Activated CD8-positive, alpha-beta memory T cell treated with anti-CD3 and anti-CD28 coated beads, Interleukin-2, amount 50 U/mL, for 48 hours (primary cell): ENCODE results near the gene TMPRSS15.
"Not testable (repeated sequence)": the region's sequence is repeated elsewhere in the genome, so short reads cannot be mapped to it uniquely, and the experiment has no call there.

Source experiments
- DNase-seq: peaks from one replicate; pipeline ENCODE4 v3.0.0-alpha.2; 2020

Gene TMPRSS15

DNA sequence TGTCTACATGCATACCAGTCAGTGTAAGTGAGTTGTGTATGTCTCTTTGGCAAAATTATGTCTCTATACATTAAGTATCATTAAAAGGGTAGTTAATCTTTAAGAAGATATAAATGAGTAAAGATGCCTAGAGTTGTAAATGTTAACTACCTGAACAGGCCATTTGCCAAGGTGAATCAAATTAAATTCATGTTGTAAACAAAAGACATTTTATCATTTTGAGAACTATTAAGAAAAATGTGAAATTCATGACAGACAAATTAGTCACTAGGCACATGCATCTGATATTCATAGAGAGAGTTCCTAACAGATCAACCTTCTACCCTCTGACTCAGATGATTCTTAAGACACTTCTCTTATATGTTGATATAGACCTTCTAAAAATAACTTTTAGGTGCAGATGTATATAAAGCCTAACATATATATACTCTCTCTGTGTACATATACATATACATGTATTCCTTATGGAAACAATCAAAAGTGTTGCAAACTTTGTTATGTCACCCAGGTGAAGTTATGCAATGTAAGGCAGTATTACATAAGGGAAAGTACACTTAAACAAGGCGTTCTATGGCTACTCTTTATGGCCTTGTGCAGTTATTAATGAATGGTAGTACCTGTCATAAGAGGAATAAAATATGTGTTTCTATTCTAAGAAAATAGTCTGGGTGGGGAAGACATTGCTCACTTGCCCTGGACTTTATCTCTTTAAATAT, at the start of gene TMPRSS15:
TSS of gene TMPRSS15 (minus strand) at position 51 of the 716 bp plus-strand sequence. CDS start 163 bp downstream, outside the sequence.
- no peak for DNase-seq

DNA sequence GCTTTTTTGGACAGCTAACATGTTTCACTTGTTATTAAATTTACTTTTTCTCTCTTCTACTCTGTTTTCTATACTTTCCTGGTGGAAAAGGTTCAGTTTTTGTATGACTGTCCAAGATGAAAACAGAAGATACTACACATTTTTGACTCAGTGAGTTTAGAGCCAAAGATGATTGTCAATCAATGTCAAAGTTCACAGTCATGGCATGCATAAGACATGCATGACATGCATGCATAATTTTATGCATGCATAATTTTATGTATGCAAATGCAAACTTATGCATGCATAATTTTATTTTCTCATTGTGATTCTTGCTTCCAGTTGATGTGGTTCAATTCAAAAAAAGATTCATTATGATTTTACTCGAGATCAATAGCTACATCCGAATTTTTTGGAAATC, 48.1 kb upstream of the TMPRSS15 start:
- DNase-seq, result no peak

DNA sequence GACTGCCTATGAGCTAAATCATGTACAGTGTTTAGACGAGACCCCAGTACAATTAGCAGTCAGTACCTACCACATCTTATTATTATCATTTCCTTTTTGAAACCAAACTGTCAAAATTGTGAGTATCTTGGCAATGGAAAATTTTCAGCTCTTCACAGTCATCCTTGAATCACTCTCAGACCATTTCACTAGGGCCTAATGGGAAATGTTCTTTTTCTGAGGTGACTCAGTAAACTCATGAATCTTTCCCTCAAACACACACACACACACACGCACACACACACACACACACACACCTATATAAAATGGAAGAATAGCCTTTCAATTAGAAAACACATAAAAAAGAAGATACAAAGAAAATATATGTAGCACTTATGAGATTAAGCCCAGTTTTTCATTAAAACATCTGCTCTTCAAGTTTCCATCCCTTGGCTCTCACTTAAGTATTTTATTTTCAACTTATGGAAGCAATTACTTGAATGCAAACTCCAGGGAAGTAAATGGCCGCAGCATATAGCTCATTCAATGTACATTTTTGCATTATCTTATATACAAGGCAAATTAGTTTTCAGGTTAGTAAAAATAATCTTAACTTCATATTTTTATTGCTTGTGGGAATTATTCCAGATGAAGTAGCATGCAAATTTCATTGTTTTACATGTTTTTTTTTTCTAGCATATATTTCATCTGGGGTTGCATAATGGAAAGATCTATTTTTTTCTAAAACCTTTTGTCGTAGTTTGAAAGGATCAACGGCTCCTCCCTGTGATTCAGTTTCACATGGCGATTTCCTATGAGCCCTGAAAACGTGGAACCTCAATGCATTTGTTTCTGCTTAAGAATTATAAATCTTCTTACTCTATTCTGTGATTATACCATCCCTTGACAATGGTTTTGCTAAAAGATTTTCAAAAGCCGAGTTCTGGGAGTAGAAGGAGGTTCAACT, 46.3 kb upstream of the TMPRSS15 start:
- no peak for DNase-seq

DNA sequence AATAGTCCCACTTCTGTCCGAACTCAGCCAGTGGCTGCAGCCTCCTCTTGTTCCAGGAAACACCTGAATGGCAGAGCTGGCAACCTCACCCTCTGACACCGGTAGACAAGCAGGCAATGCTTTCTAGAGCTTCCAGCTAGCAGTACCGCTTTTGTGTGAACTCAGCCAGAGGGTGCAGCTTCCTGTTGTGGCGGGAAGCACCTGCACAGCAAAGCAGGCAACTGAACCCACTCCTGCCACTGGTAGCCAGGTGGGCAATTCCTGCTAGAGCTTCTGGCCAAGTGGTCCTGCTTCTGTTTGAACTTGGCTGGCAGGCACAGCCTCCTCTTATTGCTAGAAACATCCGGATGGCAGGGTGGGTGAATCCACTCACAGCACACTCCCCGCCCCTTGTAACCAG, 40.1 kb upstream of the TMPRSS15 start:
- DNase-seq, result no peak

DNA sequence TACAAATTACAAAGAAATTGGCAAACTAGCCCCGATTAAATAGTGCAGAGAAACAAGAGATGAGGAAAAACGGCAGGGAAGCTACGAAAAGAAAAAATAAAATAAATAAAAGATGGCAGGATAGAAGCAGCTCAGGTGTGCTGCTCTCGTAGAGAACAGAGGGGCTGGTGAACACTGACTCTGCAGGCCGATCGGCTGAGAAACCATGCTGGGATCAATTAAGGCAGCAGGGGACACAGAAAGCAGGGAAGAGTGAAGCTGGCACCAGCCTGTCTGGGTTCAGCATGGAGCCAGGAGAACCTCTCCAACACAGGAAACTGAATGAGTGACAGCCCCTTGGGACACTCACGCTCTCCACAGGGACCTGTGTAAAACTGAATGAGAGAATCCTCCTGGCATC, 39.5 kb upstream of the TMPRSS15 start:
- DNase-seq, result no peak

DNA sequence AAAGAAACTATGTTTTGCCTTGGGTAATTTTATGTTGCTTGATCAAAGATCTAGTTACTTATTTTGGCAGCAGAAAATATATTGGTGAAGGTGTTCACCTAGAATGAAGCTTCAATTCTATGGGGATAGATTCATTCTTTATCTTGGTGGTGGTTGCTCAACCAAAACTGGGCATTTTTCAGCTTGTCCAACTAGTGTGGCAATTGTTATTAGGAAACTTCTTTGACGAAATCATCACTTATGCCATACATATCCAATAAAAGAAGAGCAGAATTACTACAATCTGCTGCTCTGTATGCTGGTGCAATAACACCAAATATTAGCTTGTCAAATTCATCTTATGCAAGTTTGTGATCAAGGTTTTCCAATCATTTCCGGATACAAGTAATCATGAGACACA, 26.8 kb upstream of the TMPRSS15 start:
- no peak for DNase-seq

DNA sequence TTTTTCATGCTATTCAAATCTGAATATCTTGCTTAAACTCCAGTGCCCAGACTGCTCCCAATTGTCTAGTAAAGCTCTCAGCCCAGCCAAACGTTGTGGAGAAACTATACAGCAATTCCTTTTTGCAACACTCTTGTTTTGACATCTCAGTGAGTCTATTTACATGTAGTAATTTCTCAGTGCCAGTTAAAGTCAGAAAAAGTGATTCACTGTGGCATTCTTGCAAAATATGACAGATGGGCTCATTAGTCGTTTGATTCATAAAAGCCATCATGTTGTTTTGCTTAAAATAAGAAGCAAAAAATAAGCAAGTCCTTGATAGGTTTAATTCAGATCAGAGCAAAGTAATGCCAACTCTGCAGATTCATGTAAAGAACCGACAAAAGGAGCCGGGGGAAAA, 20.7 kb upstream of the TMPRSS15 start:
- DNase-seq, result no peak

DNA sequence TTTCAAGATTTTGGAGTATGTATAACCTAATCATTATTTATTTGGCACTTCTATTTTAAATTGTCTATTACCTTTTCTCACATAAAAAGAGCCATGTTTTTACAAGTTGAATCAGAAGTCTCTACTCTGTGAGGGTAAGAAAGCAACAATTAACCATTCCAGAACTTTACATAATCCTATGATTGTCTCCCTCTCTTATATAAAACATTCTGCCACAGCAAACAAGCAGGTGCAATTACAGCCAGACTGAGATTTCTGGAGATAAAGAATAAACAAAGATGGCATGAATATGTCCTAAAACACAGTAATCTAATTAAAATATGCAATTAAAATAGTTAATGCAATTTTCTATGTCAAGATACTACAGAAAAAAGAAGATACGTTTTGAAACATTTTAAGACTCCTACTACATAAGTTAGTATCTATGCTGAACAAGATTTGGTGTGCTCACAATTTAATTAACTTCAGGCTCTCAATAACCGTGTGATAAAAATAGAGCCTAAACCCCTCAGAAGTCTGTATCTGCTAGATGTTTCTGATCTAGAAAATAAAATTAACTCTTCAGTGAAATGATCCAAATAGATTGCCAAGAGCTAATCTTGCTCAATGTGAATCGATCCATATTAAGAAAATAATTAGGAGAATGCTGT, 13.7 kb upstream of the TMPRSS15 start:
- DNase-seq, result no peak

DNA sequence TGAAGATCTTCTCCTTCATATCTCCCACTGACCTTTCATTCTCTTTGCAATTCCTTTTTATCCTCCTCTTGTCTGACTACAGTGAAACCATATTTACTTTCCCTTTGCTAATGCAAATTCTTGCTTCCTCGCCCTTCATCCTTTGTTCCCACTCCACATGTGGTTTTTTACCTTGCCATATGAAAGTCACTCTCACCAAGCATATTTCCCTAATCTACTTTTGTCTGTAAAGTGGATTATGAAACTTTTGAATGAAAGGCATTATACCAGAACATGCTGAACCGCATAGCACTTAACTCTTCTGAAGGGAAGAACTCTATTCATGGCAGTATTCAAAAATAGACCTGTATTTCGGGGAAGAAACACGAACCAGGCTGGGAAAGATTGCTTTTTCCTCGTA, 8.0 kb upstream of the TMPRSS15 start:
- DNase-seq, result no peak

DNA sequence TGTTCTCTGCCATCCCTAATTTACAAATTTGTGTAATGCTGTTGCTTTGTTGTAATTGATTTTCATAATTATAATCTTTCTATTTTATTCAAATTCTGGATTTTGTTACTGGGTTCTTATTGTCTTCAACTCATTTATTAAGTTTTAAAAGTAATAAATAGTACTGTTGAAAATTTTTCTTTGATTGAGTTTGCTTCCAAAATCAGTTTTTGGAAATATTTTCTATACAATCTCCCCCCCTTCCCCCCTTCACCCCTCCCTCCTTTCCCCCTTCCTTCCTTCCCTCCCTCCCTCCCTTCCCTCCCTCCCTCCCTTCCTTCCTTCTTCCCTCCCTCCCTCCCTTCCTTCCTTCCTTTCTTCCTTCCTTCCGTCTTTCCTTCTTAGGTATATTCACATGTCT, 6.0 kb upstream of the TMPRSS15 start:
- DNase-seq, result no peak

DNA sequence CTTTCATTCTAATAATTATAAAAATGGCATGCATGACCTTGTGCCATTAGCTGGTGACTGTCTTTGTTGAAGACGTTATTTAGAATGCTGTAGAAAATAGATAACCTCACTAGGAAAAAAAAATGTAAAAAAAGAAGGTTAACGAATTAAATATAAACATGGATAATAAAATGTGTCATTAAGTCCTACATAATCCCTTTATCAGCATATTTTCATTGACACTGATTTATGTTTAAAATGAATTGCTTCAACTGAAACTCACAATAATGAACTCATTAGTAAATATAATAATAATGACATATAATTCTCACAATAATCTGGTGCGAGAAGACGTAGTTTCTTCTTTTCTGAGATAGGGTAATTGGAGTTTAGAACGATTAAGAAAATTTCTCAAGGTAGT, 4.7 kb downstream of the TMPRSS15 start:
- no peak for DNase-seq

DNA sequence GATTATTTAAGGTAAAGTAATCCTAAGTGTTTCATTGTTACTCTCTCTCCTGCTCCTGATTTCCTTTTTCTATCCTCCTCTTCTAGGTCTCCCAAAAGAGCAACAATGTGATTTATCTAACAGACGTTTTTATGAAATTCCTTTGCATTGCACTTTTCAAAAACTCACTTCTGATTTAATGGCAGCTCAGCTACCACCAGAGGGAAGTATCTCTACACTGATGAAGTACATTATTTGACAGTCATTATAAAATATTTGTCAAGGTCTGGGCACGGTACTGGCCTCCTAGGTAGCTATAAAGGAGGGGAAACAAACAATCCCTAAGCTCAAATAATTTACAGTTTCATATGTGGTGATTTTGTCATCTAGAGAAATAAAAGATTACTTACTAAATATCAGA, 15.6 kb downstream of the TMPRSS15 start:
- DNase-seq, result no peak

DNA sequence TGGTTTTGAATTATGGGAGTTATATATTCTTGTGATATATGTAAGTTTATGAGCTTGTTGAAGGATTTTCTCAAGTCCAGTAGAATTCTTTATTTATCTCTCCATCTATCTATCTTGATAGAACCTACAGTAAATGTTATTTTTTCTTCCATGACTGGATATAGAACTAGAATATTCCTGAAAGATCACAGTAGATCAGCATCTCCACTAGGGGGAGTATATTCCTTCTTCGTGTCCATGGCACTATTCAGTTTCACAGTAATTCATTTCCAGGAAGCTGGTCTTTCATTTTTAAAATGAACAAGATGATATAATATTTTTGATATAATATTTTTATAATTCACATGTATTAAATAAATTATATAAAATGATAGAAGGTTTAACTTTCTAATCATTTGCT, 18.8 kb downstream of the TMPRSS15 start:
- DNase-seq, result no peak

DNA sequence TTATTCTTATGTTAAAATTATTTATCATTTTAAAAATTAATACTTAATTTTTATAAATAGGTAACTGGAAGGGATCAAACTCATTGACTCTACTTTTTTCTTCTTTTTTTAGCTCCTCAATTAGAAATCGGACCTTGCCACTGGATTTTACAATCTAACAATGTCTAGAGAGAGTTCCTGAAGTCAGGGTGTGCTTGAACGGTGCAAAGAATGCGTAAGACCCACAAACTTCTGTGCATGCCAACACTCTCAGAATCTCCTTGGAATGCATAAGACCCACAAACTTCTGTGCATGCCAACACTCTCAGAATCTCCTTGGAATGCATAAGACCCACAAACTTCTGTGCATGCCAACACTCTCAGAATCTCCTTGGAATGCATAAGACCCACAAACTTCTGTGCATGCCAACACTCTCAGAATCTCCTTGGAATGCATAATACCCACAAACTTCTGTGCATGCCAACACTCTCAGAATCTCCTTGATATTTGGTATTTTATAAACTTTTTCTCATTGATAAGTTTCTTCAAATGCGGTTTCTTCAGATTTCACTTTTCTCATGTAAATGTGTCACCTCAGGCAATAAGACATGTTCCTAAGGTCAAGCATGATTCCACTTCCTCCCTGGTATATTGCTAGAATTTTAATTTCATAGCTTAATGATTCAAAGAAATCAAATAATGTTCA, 20.5 kb downstream of the TMPRSS15 start:
- not testable (repeated sequence) for DNase-seq

DNA sequence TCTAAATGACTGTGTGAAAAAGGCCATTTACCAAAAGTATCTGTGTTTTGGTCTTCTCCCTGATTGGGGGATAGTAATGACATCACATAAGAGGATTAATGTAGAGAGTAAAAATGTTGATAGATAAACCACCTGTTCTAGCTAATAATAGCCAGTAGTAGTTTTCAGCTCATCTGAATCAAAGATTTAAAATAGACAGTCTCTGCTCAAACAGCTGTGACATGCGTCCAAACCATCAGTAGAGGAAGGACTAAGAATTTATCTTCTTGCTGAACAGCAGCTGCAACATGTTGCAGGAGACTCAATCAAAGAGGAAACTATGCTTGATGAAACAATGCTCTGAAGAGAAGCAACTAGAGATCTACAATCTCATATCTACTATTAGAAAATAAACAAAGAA, 21.4 kb downstream of the TMPRSS15 start:
- DNase-seq, result no peak

DNA sequence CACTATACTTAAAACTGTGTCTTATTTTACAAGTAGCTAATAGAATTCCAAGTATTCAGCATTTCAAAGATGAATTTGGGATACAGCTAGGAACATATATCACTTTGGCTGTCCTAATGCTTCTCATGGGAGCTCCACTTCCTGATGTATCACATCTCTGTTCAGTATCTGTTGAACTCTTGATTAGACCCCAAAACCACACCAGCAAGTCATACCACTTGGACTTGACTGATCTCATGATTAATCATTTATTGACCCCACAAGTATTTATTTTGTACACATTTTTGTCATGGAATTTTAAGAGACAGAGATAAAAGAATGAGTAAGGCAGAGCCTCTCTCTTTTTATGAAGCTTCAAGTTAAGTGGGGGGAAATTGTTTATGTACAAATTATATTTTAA, 30.0 kb downstream of the TMPRSS15 start:
- DNase-seq, result no peak

DNA sequence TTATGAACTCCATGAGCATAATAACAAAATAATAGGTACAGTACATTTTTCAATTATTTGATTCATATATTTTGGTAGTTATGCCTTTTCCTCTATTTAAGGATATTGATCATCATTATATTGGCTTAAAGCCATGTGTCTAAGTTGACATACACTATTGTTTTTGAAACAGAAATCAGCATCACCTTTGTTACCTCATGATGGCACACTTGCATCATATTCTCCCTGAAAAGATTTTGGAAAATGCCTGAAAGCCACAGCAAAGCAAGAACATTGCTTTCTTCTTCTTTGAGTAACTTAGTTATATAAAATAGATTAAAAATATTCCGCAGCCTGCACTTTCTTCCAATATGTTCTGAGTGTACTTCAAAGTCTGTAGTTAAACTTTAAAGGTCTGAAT, 33.3 kb downstream of the TMPRSS15 start:
- DNase-seq, result no peak

DNA sequence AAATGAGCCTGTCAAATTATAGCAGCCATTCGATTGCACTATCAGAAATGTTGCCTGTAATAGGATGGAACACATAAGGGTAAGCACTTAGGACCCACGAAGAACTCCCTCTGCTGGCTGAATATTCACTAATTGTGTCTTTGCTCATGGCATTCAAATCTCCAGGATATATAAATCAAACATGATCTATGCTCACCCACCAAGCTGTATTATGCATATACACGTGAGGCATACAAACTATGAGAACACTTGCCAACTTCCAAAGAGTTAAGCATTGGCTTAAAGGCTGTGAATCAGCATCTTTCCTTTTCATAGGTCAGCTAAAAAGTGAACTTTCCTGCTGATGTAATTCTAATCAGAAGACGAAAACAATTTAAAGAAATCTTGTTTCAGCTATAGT, 34.5 kb downstream of the TMPRSS15 start:
- no peak for DNase-seq

DNA sequence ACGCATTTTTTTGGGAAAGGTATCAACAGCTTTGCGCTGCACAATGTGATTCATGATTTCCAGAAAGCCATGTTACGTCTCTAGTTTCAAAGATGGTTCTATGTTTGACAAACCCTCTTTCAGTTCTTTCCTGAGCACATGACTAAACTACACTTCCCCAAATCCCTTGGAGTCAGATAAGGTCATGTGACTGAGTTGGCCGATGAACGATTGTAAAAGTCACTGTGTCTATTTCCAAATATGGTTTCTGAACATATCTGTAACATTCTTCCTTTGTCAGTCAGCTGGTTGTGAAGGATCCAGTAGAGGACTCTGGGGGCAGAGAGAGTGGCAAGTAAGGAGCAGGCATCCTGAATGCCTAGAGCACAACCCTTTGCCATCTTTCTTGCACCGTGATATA, 35.4 kb downstream of the TMPRSS15 start:
- DNase-seq, result no peak

DNA sequence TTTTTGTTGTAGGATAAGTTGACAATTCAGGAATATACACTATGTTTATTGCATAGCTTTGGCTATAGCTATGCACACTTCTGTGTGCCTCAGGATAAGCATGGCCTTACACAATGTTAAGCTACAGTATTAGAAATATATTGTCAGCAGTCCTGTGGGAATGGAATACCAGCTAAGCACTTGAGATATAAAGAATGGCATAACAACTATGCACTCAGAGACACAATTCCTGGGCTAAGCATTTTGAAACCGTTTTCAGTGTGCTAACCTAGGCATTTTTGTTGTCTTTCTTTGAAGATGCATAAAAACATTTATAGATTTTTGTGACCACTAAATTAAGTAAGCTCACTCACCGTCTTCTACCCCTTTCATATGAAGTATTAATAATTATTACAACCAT, 46.8 kb downstream of the TMPRSS15 start:
- no peak for DNase-seq

DNA sequence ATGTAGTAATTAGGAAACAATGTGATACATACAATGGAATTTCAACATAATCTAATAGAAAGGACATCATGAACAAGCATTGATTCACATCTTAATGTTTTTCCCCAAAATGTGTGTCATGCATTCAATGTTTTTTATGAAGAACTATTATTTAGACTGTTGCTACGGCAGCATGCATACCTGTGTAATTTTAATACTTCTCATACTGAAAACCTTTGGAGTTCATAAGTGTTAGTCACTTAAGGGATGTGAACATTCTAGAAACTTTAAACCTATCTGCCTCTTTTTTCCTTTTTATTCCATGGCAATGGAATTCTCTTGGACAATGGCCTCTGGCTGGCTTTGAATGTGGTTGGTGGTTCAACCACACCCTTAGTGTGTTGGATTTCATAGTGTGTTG, 48.6 kb downstream of the TMPRSS15 start:
- DNase-seq, result no peak

DNA sequence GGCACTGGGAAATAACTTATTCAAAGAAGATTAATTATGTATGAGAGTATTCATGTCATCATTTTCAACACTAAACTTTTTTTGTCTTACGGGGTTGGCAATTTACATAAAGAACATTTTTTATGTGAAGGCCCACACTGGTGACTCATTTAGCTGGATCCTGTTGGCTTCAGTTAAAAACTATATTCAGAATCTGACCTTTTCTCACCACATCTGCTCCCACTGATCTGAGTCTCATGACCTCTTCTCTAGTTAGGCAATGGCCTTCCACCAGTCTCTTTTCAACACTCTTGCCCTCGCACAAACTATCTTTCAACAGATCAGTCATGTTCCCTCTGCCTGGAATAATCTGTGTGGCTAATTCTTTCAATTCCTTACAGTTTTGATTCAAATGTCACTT, 53.4 kb downstream of the TMPRSS15 start:
- DNase-seq, result no peak

DNA sequence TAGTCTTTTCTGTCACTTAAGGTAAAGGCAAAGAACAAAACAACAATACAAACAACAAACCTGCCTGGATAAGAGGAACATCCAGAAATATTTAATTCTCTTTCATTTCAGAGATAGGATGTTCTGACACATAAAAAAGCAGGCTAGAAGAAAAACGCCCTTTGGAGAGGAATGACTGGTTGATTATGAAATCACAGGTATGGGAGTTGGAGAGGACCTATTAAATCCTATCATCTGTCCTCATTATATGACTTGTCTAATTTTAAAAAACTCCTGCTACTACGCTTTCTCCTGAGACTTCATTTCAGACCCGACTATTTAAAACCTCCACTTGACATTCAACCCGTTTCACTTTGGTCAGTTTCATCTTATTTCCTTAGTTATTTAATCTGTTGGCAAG, 54.1 kb downstream of the TMPRSS15 start:
- DNase-seq, result no peak
